Gastrocnemius medialis (tissue), 4 donors: ENCODE measurements around the gene WFS1. TPM values are rescaled to one million over a fixed set of nuclear protein-coding genes. Genes with fewer than 3 reads are reported as not detected.

ENCODE experiments used
- ATAC-seq, 2 donors: fragments of 150-250 bp; one replicate each; pipeline ENCODE4 v1.9.1; 2016
- DNase-seq, 2 donors: peaks; one replicate each; pipeline ENCODE4 v3.0.0-alpha.2; 2019
- H3K27ac ChIP-seq, 4 donors: fragments of 200-600 bp; sonication (generic); 1 replicate in 1 of 4; 2 replicates in 3 of 4; pipeline ENCODE4 v1.5.1; 2016 to 2018; ENCODE audit warnings: mild to moderate bottlenecking in 2 of 4, moderate library complexity in 1 of 4
- H3K27me3 ChIP-seq, 3 donors: fragments of 200-600 bp; sonication (generic) in 2 of 3; 1 replicate in 1 of 3; 2 replicates in 2 of 3; pipeline versions ENCODE4 v1.5.1 to v1.6.0; 2016 to 2019; ENCODE audit warnings: mild to moderate bottlenecking in 1 of 3, moderate library complexity in 1 of 3
- H3K36me3 ChIP-seq, 2 donors: fragments of 200-600 bp; sonication (generic) in 1 of 2; one replicate each; pipeline ENCODE4 v1.5.1; 2017 to 2018
- H3K4me1 ChIP-seq, 2 donors: fragments of 200-600 bp; sonication (generic) in 1 of 2; one replicate each; pipeline ENCODE4 v1.5.1; 2016 to 2017; ENCODE audit warnings: mild to moderate bottlenecking in 2 of 2
- H3K4me3 ChIP-seq, 4 donors: fragments of 200-600 bp; sonication (generic) in 3 of 4; 1 replicate in 1 of 4; 2 replicates in 3 of 4; pipeline ENCODE4 v1.5.1; 2016 to 2019; ENCODE audit warnings: mild to moderate bottlenecking in 2 of 4
- H3K9me3 ChIP-seq, 3 donors: fragments of 200-600 bp; sonication (generic) in 2 of 3; 1 replicate in 1 of 3; 2 replicates in 2 of 3; pipeline ENCODE4 v1.5.1; 2016 to 2019
- CTCF ChIP-seq, 5 experiments: fragments of 450-650 bp in 3 of 5; fragments of 200-600 bp in 2 of 5; sonication (generic) in 2 of 5; IDR thresholded peaks in 4 of 5; conservative IDR thresholded peaks in 1 of 5; 1 replicate in 4 of 5; 2 replicates in 1 of 5; pipeline ENCODE4 v1.5.1; 2016 to 2019; ENCODE audit warnings: antibody characterized with exemption in 5 of 5, mild to moderate bottlenecking in 3 of 5, moderate library complexity in 3 of 5
- POLR2A ChIP-seq, 2 donors: fragments of 450-650 bp; IDR thresholded peaks; one replicate each; pipeline ENCODE4 v1.6.1; 2017; ENCODE audit warnings: antibody characterized with exemption in 2 of 2, mild to moderate bottlenecking in 2 of 2, moderate library complexity in 2 of 2
- in situ Hi-C, 4 donors: fragments of 200-750 bp; cut with MboI; loops; one replicate each; pipeline versions ENCODE4 v1.15.0 to v1.8.0; 2017; ENCODE audit warnings: low sequenced_read_pairs in 4 of 4
- intact Hi-C: fragments of 100-400 bp; cut with DNase I; formaldehyde crosslinking; loops from one replicate; pipeline ENCODE4 v1.15.1; 2023; ENCODE audit warnings: low total_unique reads
- total RNA-seq, 4 donors: library from RNA; depleted of rRNA; stranded (reverse); fragments of >200 nt; gene quantifications; one replicate each; pipeline versions ENCODE4 v1.1.0 to v1.2.3, GENCODE V29; 2016

Gene WFS1
- total RNA-seq, 4 donors from 2014 or later = 13.6 to 23.7 (median 15.6) TPM

GRCh38 chr4:6230827-6231662 lies 38.6 kb upstream of the WFS1 start:
- no peak overlapping the region for H3K4me3 ChIP-seq
- ATAC-seq (no peak), DNase-seq (no peak)
- in situ Hi-C loops (no loop called here), intact Hi-C loops (no loop called here)
- no peaks in the 10 kb centered on the region for H3K4me1 ChIP-seq
- no peak for TF ChIP-seq POLR2A (IDR thresholded peaks at IDR 0.05)
- TF ChIP-seq CTCF (IDR thresholded peaks at IDR 0.05 in 4 of 5, conservative IDR thresholded peaks at IDR 0.05 in 1 of 5) = no peak
- peaks cover 0 to 8% (median 3%) of the 10 kb centered on the region in 3 donors for H3K27me3 ChIP-seq
- H3K27ac ChIP-seq = no peak overlapping the region
- H3K36me3 ChIP-seq = no peaks in the 10 kb centered on the region
- no peaks in the 10 kb centered on the region for H3K9me3 ChIP-seq

GRCh38 chr4:6231663-6232165 lies 37.9 kb upstream of the WFS1 start:
- no peak for DNase-seq
- Histone ChIP-seq H3K9me3 (no peaks in the 10 kb centered on the region), H3K36me3 (no peaks in the 10 kb centered on the region), H3K27ac (no peak overlapping the region), H3K4me1 (no peaks in the 10 kb centered on the region), H3K4me3 (no peak overlapping the region), H3K27me3 (peaks cover 0 to 4% (median 0%) of the 10 kb centered on the region in 3 donors)
- in situ Hi-C loops (no loop called here), intact Hi-C loops (no loop called here)
- TF ChIP-seq CTCF (IDR thresholded peaks at IDR 0.05 in 4 of 5, conservative IDR thresholded peaks at IDR 0.05 in 1 of 5) = no peak
- no peak for TF ChIP-seq POLR2A (IDR thresholded peaks at IDR 0.05)
- ATAC-seq = no peak

- H3K27me3 ChIP-seq = no peaks in the 10 kb centered on the region
- TF ChIP-seq CTCF (IDR thresholded peaks at IDR 0.05 in 4 of 5, conservative IDR thresholded peaks at IDR 0.05 in 1 of 5) = no peak
- no peak for TF ChIP-seq POLR2A (IDR thresholded peaks at IDR 0.05)
- no peak overlapping the region for H3K27ac ChIP-seq
- in situ Hi-C loops = no loop called here
- H3K36me3 ChIP-seq = no peaks in the 10 kb centered on the region
- no peaks in the 10 kb centered on the region for H3K9me3 ChIP-seq
- DNase-seq = no peak
- no peaks in the 10 kb centered on the region for H3K4me1 ChIP-seq
- intact Hi-C loops = no loop called here
- no peak for ATAC-seq
- H3K4me3 ChIP-seq = no peak overlapping the region
These were observed 36.5 kb upstream of the WFS1 start for GRCh38 chr4:6232836-6233785.

GRCh38 chr4:6233929-6234328 lies 35.7 kb upstream of the WFS1 start:
- in situ Hi-C loops = no loop called here
- ATAC-seq (no peak), DNase-seq (no peak)
- Histone ChIP-seq H3K9me3 (no peaks in the 10 kb centered on the region), H3K4me1 (no peaks in the 10 kb centered on the region), H3K27ac (no peak overlapping the region), H3K4me3 (no peak overlapping the region), H3K36me3 (no peaks in the 10 kb centered on the region), H3K27me3 (no peaks in the 10 kb centered on the region)
- intact Hi-C loops = no loop called here
- TF ChIP-seq POLR2A (IDR thresholded peaks at IDR 0.05) (no peak), CTCF (IDR thresholded peaks at IDR 0.05 in 4 of 5, conservative IDR thresholded peaks at IDR 0.05 in 1 of 5) (no peak)
